AG09319 (cell line): Measurements from ENCODE around the gene CNKSR2.

Source experiments
- DNase-seq: peaks from one replicate; pipeline ENCODE4 v3.0.0-alpha.2; 2010; ENCODE audit warnings: low read depth; ENCODE audit errors: extremely low read depth
- TF ChIP-seq, protein P1 (sequence below): IDR thresholded peaks from 2 replicates; pipeline ENCODE4 v1.5.1; 2011; ENCODE audit warnings: low read depth, mild to moderate bottlenecking, inconsistent platforms, low read length, moderate library complexity

CNKSR2 gene

DNA sequence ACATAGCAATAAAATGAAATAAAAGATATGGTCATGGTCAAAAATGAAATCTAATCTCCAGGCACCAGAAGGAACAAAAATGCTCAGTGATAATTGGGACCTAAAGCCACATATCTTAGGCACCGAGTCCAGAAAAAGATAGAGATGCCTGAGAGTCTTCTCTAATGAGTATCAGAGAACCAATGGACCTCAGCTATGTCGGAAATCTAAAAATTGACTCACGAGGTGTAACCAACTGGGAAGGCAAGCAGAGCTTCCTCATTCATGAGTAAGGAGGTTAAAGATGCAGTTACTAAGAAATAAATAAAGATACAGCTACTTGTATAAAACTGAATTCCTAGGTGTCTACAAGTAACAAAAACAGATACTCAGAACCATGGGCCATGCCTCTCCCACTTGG is 211.8 kb downstream of the CNKSR2 start:
- no peak for DNase-seq
- TF ChIP-seq, protein P1, sequence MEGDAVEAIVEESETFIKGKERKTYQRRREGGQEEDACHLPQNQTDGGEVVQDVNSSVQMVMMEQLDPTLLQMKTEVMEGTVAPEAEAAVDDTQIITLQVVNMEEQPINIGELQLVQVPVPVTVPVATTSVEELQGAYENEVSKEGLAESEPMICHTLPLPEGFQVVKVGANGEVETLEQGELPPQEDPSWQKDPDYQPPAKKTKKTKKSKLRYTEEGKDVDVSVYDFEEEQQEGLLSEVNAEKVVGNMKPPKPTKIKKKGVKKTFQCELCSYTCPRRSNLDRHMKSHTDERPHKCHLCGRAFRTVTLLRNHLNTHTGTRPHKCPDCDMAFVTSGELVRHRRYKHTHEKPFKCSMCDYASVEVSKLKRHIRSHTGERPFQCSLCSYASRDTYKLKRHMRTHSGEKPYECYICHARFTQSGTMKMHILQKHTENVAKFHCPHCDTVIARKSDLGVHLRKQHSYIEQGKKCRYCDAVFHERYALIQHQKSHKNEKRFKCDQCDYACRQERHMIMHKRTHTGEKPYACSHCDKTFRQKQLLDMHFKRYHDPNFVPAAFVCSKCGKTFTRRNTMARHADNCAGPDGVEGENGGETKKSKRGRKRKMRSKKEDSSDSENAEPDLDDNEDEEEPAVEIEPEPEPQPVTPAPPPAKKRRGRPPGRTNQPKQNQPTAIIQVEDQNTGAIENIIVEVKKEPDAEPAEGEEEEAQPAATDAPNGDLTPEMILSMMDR, result no peak

DNA sequence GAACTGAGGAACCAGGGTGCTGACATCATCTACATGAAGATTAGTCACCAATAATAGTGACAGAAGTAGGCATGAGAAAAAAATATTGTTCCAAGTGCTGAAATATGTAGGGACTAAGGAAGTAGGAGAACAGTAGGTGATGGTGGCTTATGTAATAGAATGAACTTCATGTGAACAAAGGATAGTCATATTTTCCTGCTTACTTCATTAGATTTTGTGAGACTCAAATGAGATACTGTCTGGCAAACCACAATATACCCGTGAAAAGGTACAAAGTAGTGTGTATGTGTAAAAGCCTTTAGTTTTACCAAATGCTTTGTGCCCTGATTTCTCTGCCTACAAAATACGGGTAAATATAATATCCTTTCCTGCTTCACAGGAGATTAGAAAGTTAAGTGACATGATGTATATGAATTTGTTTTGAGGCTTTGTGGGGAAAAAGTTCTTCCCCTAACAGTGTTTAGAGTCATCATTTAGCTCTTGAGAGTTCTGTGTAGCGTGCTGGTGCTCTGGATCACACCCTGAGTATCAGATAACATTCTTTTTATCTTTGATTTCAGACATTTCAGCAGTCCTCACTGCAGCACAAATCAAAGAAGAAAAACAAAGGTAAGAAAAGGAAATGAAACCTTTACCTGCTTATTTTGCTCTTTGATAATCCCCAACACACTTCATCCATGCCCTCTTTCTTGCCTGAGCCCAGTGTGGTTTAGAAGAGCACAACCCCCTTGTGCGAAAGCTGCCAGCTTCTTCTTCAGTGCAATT is 216.0 kb downstream of the CNKSR2 start:
- TF ChIP-seq, protein P1, result no peak

DNA sequence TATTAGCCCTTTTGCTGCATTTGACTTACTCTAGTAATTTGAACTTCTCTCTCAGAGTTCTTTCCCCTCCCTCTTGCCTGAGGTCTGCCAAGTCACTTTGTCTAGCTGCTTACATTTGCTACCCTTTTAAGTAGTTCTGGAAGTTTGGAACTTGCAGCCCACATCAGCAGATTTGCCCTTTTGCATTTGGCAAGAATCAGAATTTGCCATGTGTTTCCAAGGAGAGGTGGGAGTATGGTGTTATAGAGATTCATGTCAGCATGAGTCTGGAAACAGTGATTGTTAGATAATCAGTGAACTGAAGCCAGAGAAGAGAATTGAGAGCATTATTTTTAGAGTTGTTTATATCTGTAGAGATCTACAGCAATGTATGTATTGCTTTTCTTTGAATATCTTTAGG is 231.8 kb downstream of the CNKSR2 start:
- TF ChIP-seq, protein P1, result no peak
- DNase-seq, result no peak

More for the DNA sequence above, 216.0 kb downstream of the CNKSR2 start:
- no peak for DNase-seq

DNA sequence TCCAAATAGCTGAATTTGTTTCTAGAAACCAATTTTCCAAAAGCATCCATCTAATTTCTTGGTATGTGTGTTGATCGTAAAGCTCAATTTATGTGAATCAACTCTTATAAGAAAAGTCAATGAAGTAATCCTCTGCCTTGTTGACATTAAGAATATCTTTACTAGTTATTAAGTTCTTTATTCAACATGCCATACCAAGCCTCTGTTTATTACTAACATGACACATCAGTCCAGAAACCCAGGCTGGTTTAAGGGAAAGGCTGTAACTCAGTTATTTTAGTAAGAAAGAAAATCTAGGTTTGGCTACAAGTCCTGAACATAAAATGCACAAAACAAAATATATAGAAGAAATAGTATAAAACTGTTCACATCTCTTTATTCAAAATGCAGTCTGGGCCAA is 235.9 kb downstream of the CNKSR2 start:
- no peak for DNase-seq
- TF ChIP-seq, protein P1, result no peak

DNA sequence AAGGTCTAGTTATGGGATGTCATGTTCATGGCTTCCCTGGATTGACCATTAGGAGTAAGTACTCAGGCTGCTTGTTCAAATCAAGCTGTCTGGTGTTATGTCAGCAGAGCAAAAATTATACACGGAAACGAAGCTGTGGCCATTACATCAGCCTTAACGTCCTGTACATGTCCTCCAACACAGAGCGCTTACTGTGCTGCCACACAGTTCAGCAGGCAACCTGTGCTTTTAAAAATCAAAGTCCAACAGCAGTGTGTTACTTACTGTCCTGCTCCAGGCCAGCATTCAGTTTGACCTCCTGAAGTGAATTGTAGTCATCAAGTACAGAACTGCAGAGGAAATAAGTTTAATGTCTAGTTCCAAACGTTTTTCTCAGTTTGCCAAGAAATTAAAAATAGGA is 237.9 kb downstream of the CNKSR2 start:
- DNase-seq, result no peak
- TF ChIP-seq, protein P1, result no peak

DNA sequence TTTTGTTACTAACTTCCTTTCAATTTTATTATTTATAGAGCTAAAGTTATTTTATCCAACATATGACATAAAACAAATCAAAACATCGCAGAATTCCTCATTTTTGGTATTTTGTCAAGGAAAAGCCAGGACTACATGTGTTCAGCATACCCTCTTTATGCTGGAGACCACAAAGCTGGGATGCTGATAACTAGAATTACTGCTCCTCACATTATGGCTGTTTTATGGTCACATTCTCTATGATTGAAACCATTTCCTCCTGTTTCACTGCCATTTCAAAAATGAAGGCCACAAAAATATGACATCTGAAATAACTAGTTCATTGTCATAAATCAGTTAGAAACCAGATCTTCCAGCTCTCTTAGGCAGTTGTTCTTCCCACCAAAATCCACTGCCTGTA is 242.2 kb downstream of the CNKSR2 start:
- TF ChIP-seq, protein P1, result no peak
- DNase-seq, result no peak

DNA sequence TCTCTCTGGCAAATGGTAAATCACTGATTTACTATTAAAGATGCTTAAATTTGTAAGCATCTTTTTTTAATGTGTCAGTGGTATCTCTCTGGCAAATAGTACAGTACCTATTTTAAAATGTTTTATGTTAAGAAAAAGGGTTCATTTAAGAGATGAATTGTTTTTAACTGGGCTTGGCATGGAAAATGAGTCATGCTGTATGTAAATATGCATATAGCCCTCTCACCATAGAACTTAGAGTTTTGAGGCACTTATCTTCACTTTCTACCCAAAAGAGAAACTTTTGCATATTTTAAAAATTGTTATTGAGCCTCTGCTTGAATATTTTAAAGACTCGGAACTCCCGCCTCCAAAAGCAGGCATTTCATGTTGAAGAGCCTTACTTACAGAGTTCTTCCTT is 246.0 kb downstream of the CNKSR2 start:
- DNase-seq, result no peak
- TF ChIP-seq, protein P1, result no peak
